SH-SY5Y (cell line): ENCODE measurements around the gene CCM2L.

Source experiments
- GATA2 ChIP-seq: IDR thresholded peaks from 2 replicates; pipeline ENCODE4 v1.6.1; 2011; ENCODE audit warnings: mild to moderate bottlenecking, low read depth, low read length
- GATA3 ChIP-seq: IDR thresholded peaks from 2 replicates; pipeline ENCODE4 v1.6.1; 2011; ENCODE audit warnings: low read depth, mild to moderate bottlenecking, low read length, moderate library complexity

DNA sequence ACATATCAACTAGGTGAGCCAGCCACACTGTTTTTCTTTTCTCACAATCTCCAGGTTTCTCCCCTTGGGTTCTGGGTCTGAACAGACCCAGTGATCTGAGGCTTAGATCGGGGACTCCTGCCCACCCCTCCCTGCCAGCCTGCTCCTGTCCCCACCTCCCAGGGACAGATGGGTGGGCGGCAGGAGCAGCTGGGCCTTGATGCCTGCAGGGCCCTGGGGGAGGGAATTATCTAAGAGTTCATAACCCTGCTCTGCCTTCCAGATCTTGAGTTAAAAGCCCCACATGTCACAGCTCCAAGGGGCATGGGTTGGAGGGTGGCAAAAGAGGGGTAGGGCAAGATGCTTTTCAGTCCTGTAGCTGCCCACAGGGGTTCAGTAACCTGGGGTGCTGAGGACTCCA lies 47.5 kb upstream of the CCM2L start:
- no peak for TF ChIP-seq GATA3
- no peak for TF ChIP-seq GATA2
